Stimulated activated CD4-positive, alpha-beta T cell treated with anti-CD3 and anti-CD28 coated beads, TNF-alpha, amount 100 ng/mL, for 1 hour (primary cell): ENCODE measurements around the gene ZNF532.
"Not testable (repeated sequence)": the region's sequence is repeated elsewhere in the genome, so short reads cannot be mapped to it uniquely, and the experiment has no call there.

ENCODE experiments used
- DNase-seq, 3 donors: peaks; one replicate each; pipeline ENCODE4 v3.0.0-alpha.2; 2020; ENCODE audit warnings: low read depth in 3 of 3, low spot score in 1 of 3

ZNF532 gene

GRCh38 chr18:59002974-59003594, 138.4 kb downstream of the ZNF532 start:
- no peak for DNase-seq

DNA sequence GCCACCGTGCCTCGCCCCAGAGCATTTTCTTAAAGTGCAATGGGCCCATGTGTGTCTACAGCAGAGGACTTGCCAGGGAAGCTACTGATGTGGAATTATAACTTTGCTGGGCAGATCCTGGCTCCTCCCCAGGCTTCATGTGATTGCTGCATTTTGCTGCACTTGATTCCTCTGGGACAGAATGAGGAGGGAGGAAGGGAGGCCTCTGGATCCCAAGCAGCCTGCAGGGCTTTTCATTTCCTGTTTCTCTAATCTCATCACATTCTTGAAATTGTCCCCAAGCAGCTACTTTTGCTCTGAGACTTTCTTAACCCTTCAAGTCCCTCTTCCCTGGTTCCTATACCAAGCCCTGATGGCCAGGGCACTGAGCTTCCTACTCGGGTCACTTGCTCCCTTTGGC, 140.6 kb downstream of the ZNF532 start:
- DNase-seq, result no peak

DNA sequence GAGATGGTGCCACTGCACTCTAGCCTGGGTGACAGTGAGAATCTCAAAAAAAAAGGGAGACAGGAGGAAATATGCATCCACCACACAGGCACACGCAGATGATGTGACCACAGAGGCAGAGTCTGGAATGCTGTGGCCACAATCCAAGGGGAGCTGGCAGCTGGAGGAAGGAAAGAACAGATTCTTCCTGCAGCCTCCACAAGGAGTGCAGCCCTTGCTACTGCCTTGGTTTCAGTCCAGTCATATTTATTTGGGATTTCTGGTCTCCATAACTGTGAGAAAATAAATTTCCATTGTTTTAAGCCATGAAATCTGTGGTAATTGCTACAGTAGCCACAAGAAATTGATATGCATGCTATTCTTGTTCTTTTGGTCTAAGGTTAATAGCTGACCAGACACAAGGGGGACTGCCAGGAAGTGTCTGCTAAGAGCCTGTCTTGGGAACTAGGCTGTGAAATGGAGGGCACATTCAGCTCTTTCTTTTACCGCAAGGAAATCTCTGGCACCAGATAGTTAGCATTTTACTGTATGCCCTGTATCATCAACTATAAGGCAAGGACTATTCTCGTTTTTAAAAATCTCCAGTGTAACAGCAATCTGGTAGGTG, 141.9 kb downstream of the ZNF532 start:
- DNase-seq, result no peak

- no peak for DNase-seq
These were observed 143.8 kb downstream of the ZNF532 start for GRCh38 chr18:59008302-59008974.

DNA sequence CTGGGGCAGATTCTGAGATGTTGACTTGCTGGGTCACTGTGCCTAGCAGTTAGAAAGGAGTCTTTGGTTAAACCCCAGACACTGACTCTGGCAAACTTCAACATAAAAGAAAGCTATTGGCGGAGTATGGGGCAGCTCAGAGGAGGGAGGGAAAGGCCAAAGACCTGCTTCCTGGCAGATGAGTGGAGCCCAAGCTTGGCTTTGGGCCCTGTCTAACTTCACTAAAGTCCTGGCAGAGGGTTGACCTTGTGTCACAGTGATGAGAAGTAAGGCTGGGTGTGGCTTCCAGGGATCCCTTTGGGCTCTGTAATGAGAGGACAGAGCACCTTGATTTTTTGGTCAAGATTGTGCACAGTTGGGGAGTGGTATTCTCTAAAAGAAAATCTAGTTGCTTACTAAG, 145.2 kb downstream of the ZNF532 start:
- DNase-seq, result no peak

- DNase-seq, result no peak
These were observed 146.6 kb downstream of the ZNF532 start for GRCh38 chr18:59011289-59011688.

DNA sequence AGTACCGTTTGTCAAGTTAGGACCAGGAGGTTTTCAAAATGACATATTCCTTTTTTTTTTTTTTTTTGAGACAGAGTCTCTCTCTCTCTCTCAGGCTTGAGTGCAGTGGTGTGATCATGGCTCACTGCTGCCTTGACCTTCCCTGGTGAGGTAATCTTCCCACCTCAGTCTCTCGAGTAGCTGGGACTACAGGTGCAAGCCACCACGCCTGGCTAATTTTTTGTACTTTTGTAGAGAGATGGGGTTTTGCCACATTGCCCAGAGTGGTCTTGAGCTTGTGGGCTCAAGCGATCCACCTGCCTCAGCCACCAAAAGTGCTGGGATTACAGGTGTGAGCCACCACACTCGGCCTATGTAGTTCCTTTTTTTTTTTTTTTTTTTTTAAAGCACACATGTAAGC, 147.1 kb downstream of the ZNF532 start:
- no peak for DNase-seq

GRCh38 chr18:59012815-59013705, 148.4 kb downstream of the ZNF532 start:
- no peak for DNase-seq

GRCh38 chr18:59013744-59014143, 149.1 kb downstream of the ZNF532 start:
- no peak for DNase-seq

- DNase-seq, result no peak
These were observed 151.0 kb downstream of the ZNF532 start for GRCh38 chr18:59015531-59016152.

- no peak for DNase-seq
These were observed 156.8 kb downstream of the ZNF532 start for GRCh38 chr18:59021500-59021899.

DNA sequence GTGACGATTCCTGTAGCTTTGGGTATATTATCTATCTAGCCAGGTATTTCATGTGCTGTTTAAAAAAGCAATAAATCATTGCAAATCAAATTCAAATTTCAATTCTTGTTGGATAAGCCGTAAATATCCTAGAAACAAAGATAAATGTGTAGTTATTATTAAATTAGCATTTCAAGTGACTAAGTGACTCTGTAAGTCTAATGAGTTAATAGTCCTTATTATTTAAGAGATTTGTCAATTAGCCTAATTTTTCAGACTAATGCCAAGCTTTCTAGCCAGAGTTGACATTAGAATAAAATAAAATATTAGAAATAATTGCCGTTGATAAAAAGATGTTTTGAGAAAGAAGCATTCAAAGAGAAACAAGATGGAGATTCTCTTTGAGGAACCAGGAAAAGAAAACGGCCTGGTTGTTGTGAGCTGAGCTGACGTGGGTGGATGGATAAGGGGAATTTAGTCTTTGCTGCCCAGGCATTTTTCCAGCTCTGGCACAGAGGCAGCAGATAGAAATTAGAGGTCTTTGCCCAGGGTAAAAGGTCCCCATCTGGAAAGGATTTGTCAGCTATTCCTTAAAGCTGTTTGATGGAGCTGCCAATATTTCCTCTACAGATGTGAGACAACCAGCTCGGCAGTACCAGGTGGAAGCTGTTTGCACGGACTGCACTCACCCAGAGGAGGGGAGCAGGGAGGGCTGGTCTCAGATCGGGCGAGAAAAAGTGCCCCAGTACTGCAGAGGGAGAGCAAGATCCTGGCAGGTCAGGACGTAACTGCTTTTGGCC, 157.7 kb downstream of the ZNF532 start:
- no peak for DNase-seq

DNA sequence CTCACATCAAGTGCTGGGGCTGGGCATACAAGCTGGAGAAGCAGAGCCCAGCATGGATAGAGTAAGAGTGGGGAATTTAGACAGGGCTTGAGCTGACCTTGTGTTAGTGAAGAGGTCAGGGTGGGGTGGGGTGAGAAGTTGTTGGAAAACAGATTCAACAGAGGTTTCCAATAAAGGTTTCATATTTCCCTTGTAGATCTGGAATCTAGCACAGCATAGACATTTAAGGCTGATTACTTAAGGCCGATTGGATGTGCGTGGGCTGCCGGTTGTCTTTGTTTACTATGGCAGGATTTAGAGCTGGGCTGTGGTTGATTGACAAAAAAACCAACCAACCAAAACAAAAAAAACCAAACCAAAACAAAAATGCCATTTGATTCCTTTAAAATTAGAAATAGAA, 160.2 kb downstream of the ZNF532 start:
- DNase-seq, result no peak

- not testable (repeated sequence) for DNase-seq
These were observed 160.9 kb downstream of the ZNF532 start for GRCh38 chr18:59025532-59025931.

DNA sequence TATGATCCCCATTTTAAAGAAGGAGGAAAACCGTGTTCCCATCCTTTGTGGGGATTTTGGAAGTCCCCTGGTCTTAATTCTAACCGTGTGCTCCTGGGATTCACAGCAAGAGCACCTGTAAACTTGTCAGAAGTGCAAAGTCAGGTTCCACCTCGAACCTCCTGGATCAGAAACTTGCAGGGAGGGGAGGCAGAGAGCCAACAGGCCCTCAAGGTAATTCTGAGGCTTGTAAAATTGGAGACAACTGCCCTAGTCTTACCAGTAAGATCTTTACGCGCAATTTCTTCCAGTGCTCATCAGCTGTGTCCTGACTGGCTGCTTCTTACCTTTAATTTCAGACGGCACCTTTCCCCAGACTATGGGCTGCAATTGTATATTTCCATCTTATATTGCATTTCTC, 161.7 kb downstream of the ZNF532 start:
- no peak for DNase-seq

- DNase-seq, result no peak
These were observed 162.2 kb downstream of the ZNF532 start for GRCh38 chr18:59026831-59027410.

GRCh38 chr18:59029663-59030429, 165.2 kb downstream of the ZNF532 start:
- DNase-seq, result no peak

DNA sequence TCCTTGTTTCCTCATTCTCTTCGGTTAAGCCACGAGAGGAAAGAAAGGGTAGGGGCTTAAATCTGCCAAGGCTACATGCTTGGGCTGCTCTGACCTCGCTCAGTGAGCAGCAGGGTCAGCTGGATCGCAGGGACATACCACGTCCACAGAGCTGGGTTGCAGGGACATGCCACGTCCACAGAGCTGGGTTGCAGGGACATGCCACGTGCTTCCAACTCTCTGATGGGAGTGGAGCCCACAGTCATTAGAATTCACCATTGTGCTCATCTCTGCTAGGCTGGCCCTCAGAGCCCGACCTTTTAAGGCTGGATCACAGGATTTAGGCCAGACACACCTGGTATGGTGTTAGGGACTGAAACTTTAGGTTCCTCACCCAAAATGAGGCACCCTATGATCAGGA, 167.6 kb downstream of the ZNF532 start:
- no peak for DNase-seq

GRCh38 chr18:59033359-59033758, 168.7 kb downstream of the ZNF532 start:
- no peak for DNase-seq
